Mesothelial cell of epicardium (in vitro differentiated cells): ENCODE data around the gene ABCF2. TPM values are rescaled to one million over a fixed set of nuclear protein-coding genes. Genes with fewer than 3 reads are reported as not detected.

ENCODE experiments used
- DNase-seq, 2 experiments: peaks; one replicate each; pipeline ENCODE4 v3.0.0; 2021; ENCODE audit warnings: low spot score in 2 of 2; ENCODE audit not compliant: unreplicated experiment in 2 of 2
- H3K27ac Mint-ChIP-seq: 2 replicates; pipeline ENCODE4 v1.8.0; 2021; ENCODE audit warnings: mixed read lengths
- H3K27me3 Mint-ChIP-seq: 2 replicates; pipeline ENCODE4 v1.8.0; 2021; ENCODE audit warnings: low read depth, mixed read lengths
- H3K36me3 Mint-ChIP-seq: 2 replicates; pipeline ENCODE4 v1.8.0; 2021; ENCODE audit warnings: mixed read lengths
- H3K4me1 Mint-ChIP-seq: 2 replicates; pipeline ENCODE4 v1.8.0; 2021; ENCODE audit warnings: mixed read lengths
- H3K4me3 Mint-ChIP-seq: 2 replicates; pipeline ENCODE4 v1.8.0; 2021; ENCODE audit warnings: mild to moderate bottlenecking, moderate library complexity, mixed read lengths
- H3K9me3 Mint-ChIP-seq: 2 replicates; pipeline ENCODE4 v1.8.0; 2021; ENCODE audit warnings: mixed read lengths
- CTCF ChIP-seq: fragments of 200-600 bp; sonication (generic); IDR thresholded peaks from one replicate; pipeline ENCODE4 v1.5.0; 2021; ENCODE audit warnings: antibody characterized with exemption; ENCODE audit not compliant: unreplicated experiment
- total RNA-seq: library from RNA; stranded (reverse); gene quantifications from 3 replicates; pipeline ENCODE4 v1.2.1, GENCODE V29; 2021

The ABCF2 gene
- total RNA-seq, 1 donor from 2014 or later, result 46.2 TPM

GRCh38 chr7:151239837-151240459, 12.9 kb upstream of the ABCF2 start:
- no peak for TF ChIP-seq CTCF
- H3K27me3 Mint-ChIP-seq, result no peaks in the 10 kb centered on the region
- peaks cover 10% of the 10 kb centered on the region for H3K36me3 Mint-ChIP-seq
- peaks cover 10% of the 10 kb centered on the region for H3K4me1 Mint-ChIP-seq
- no peak overlapping the region for H3K4me3 Mint-ChIP-seq
- H3K27ac Mint-ChIP-seq, result peak overlapping the region; percentile 50
- no peak for DNase-seq
- H3K9me3 Mint-ChIP-seq, result no peaks in the 10 kb centered on the region

DNA sequence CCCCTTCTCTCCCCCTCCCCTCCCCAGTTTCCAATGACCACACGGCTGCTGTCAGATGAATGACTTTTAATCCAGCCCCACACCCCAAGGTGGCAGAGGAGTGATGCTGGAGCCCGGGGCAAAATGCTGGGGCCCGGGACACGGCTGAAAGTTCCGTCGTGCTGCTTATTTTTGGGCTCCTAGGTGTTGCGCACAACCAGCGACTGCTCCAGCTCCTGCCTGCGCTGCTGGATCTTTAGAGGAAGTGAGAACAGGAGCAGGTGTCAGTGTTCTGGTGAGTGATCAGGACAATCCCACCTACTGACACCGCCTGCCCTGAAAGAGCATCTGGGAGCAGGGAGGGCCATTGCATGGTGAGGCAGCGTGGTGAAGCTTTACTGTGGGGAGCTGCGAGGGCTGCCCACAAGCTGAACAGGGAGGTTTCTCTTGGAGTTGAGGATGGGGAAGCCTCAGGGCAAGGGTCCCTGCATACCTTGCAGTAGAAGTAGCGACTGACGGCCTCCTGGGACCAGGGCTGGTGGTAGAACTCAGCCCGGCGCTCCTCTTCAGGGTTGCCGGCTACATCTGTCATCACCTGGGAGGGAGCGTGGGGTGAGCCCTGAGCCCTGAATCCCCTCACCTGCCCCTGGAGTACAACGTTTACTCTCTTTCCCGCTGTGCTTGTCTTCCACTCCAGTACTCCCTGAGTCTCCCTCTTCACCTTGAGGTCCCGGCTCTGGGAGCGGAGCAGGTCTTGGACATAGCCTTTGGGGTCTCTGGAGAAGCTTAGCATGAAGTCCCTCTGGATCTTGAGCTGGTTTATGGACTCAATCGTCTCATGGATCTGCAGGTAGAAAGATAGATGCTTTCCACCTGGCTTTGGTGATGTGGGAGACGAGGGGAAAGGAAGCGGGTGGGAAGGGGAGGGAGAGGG, 12.2 kb upstream of the ABCF2 start:
- Mint-ChIP-seq H3K4me3 (no peak overlapping the region), H3K27ac (no peak overlapping the region), H3K27me3 (no peaks in the 10 kb centered on the region), H3K9me3 (no peaks in the 10 kb centered on the region), H3K4me1 (peaks cover 5% of the 10 kb centered on the region), H3K36me3 (peaks cover 10% of the 10 kb centered on the region)
- no peak for DNase-seq
- no peak for TF ChIP-seq CTCF

- no peaks in the 10 kb centered on the region for H3K27me3 Mint-ChIP-seq
- no peak for DNase-seq
- no peak overlapping the region for H3K27ac Mint-ChIP-seq
- TF ChIP-seq CTCF, result no peak
- H3K9me3 Mint-ChIP-seq, result no peaks in the 10 kb centered on the region
- H3K4me3 Mint-ChIP-seq, result no peak overlapping the region
- peaks cover 9% of the 10 kb centered on the region for H3K4me1 Mint-ChIP-seq
- peaks cover 10% of the 10 kb centered on the region for H3K36me3 Mint-ChIP-seq
Measured at GRCh38 chr7:151238190-151238810, 11.3 kb upstream of the ABCF2 start.

GRCh38 chr7:151237244-151238189, 10.5 kb upstream of the ABCF2 start:
- no peaks in the 10 kb centered on the region for H3K27me3 Mint-ChIP-seq
- no peak overlapping the region for H3K4me3 Mint-ChIP-seq
- no peak for TF ChIP-seq CTCF
- H3K27ac Mint-ChIP-seq, result no peak overlapping the region
- no peaks in the 10 kb centered on the region for H3K9me3 Mint-ChIP-seq
- peaks cover 10% of the 10 kb centered on the region for H3K36me3 Mint-ChIP-seq
- DNase-seq, result no peak
- H3K4me1 Mint-ChIP-seq, result peaks cover 13% of the 10 kb centered on the region

- no peak overlapping the region for H3K4me3 Mint-ChIP-seq
- no peak overlapping the region for H3K27ac Mint-ChIP-seq
- H3K36me3 Mint-ChIP-seq, result peaks cover 8% of the 10 kb centered on the region
- no peaks in the 10 kb centered on the region for H3K9me3 Mint-ChIP-seq
- DNase-seq, result no peak
- no peaks in the 10 kb centered on the region for H3K27me3 Mint-ChIP-seq
- TF ChIP-seq CTCF, result no peak
- H3K4me1 Mint-ChIP-seq, result peaks cover 22% of the 10 kb centered on the region
Measured at GRCh38 chr7:151236406-151236805, 9.4 kb upstream of the ABCF2 start.
